Right forelimb (tissue), 1 donor: ENCODE measurements around the gene RSPH10B2.
A peak's percentile ranks its signal among the peaks of the same experiment; 100 is the strongest.
"Not testable (repeated sequence)": the region's sequence is repeated elsewhere in the genome, so short reads cannot be mapped to it uniquely, and the experiment has no call there.

Experiments
- DNase-seq: peaks from one replicate; pipeline ENCODE4 v3.0.0-alpha.2; 2018

Gene RSPH10B2

DNA sequence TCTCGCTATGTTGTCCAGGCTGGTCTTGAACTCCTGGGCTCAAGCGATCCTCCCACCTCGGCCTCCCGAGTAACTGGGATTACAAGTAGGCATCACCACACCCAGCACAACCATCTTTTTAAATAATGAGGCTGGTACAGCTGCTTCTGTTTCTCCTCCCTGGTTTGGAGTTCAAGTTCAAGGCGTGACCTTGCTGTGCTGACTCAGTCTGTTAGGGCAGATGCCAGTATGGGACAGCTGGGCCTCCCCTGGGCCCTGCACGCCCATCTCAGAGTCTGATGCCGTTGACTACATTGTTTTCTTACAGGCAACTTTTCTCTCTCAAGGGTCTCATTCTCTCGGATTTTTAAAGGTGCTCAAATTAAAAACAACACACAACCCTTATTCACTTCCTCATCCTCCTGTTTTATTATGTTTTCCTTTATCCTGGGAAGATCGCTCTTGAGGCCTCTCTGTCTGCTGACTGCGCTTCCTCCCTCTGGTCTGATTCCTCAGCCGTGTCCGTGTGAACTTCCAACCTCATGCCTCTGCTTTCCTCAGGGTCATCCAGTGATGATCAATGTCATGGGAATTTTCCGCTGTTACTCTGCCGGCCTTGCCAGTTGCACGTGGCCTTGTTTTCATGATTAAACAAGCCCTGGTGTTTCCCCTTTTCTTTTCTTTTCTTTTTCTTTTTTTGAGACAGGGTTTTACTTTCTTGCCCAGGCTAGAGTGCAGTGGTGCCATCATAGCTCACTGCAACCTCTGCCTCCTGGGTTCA lies 38.4 kb downstream of the RSPH10B2 start:
- DNase-seq = not testable (repeated sequence)

GRCh38 chr7:6794276-6794675 lies 40.4 kb downstream of the RSPH10B2 start:
- DNase-seq = not testable (repeated sequence)

GRCh38 chr7:6797218-6797617 lies 43.3 kb downstream of the RSPH10B2 start:
- not testable (repeated sequence) for DNase-seq

- DNase-seq = not testable (repeated sequence)
Observed at GRCh38 chr7:6798047-6798446, 44.1 kb downstream of the RSPH10B2 start.

DNA sequence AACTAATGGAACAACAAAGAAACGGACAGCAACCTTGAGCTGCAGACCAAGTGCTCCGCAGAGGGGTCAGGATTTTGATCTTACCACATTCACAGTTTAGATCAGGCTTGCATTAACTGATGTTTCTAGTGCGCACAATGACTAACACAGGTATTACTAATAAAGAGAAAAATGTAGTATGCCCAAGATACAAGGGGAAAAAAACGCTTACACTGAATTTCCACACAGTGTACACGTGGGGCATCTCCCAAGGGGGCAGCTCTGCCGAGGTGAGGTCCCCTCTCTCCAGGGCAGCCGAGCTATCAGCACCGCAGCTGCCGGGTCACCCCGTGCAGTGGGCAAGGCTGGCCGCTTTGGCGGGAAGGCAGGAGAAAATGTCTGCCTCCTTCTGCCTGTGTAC lies 46.0 kb downstream of the RSPH10B2 start:
- not testable (repeated sequence) for DNase-seq

- not testable (repeated sequence) for DNase-seq
Observed at GRCh38 chr7:6800331-6800730, 46.4 kb downstream of the RSPH10B2 start.

DNA sequence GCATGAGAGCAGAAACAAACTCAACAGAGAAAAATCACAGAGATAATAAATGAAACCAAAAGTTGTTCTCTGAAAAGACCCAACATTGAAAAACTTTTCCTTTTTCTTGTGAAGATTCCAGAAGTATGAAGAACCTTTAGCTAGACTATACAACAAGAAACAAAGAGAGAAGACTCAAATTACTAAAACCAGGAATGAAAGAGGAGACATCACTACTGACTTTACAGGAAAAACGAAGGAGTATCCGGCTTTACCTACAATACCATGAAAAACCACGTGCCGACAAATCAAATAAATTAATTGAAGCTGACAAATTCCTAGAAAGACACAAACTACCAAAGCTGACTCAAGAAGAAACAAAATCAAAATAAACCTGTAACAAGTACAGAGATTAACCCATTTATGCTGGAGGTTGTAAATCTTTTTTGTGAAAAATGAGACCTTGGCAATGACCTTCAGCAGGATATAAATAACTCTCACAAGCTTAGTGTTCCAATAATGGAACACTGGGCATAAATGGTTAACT lies 53.6 kb downstream of the RSPH10B2 start:
- not testable (repeated sequence) for DNase-seq

- DNase-seq = not testable (repeated sequence)
Observed at GRCh38 chr7:6807959-6808358, 54.1 kb downstream of the RSPH10B2 start.

GRCh38 chr7:6813011-6813410 lies 59.1 kb downstream of the RSPH10B2 start:
- DNase-seq = not testable (repeated sequence)

GRCh38 chr7:6815470-6815869 lies 61.6 kb downstream of the RSPH10B2 start:
- DNase-seq = not testable (repeated sequence)

DNA sequence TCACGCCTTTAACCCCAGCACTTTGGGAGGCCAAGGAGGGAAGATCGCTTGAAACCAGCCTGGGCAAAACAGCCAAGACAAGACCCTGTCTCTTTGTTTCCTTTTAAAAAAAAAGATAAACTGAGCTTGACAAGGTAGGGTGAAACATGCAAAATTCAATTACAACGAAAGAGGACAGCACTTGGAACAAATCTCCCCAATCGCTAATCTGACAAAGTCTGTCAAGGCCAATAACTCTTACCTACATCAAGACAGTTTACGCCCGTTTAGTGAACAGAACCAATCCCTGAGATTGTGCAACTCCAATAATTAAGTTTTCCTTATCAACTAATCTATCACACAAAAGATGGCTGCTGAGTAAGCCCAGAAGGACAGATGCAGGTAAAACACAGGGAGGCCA lies 67.7 kb downstream of the RSPH10B2 start:
- not testable (repeated sequence) for DNase-seq

GRCh38 chr7:6825236-6826125 lies 71.6 kb downstream of the RSPH10B2 start:
- not testable (repeated sequence) for DNase-seq

DNA sequence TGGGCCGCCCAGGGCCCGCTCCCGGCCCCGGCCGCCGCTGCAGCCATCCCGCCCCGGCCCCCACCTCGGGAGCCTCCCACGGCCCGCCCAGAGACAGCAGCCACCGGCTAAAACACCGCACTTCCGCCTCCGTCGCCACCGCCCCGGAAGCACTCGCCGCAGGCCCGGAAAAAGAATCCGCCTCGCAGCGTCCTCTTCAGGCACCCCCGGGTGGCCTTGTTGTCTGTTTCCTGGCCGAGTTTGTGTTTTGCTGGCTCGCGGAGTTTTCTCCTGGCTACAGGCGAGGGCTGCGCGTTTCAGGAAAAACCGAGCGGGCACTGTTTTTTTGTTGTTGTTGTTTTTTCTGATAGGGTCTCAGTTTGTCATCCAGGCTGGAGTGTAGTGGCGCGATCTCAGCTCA lies 72.2 kb downstream of the RSPH10B2 start, which contains the start of gene CCZ1B:
CCZ1B (minus strand) TSS at position 125 of the 400 bp plus-strand sequence; CDS start at position 47, 78 bp downstream.
- DNase-seq = peak; percentile 89

DNA sequence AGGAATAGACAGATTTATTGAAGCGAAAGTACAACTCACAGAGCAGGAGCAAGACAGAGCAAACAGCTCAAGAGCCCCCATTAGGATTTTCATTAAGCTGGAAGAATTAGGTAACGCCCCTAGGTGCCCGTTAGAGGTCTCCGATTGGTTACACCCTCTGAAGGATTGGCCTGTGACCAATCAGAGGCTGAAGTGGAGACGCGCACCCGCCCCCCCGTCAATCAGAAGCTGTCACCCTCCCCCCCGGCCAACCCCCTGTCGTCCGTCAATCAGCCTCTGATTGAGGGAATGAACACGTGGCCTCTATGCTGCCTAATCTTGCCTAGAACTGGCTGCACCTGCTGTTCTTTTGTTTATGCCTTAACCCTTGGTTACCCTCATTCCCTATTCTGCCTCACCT lies 73.3 kb downstream of the RSPH10B2 start:
- DNase-seq = not testable (repeated sequence)

DNA sequence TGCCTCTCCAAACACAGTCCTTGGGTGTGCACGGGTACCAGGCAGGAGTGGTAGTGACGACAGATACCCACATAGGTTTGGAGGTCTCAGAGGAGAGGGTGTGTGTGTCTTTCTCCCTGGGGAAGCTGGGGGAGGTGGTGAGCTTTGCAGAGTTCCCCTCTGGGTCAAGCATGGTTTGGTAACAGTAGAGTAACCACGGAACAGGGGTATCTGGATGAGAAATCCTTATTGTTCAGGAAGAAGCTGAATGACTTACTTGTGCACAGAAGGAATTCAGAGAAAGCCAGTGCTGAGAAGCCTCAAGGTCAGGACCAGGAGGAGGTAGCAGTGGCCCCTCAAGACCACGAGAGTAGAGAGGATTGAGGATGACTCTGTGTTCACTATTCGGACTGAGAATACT lies 75.7 kb downstream of the RSPH10B2 start:
- not testable (repeated sequence) for DNase-seq

- DNase-seq = not testable (repeated sequence)
Observed at GRCh38 chr7:6830026-6830425, 76.1 kb downstream of the RSPH10B2 start.

DNA sequence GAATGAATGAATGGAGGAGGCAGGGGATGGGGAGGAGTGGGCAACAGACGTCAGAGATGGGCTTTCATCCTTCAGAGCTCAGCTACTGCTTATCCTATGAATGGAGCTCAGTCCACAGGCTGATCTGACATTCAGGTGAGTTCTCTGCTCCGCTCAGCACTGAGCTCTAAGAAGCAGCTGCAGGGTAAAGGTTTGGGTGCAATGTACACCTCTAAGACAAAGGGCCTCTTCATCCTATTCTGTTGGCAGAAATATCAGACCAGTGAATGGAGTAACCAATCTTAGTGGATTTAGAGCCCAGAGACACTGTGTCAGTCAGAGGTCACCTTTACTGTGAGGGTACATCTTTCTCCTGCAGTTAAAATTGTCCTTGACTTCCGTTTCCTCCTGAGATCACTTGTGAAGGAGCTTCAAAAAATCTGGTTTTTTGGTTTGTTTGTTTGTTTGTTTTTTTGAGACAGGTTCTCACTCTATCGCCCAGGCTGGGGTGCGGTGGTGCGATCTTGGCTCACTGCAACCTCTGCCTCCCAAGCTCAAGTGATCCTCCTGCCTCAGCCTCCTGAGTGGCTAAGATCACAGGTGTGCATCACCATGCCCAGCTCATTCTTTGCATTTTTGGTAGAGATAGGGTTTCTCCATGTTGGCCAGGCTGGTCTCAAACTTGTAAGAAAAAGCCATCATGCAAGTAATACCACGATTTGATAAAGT lies 77.3 kb downstream of the RSPH10B2 start:
- no peak for DNase-seq

GRCh38 chr7:6833636-6834035 lies 79.7 kb downstream of the RSPH10B2 start:
- DNase-seq = no peak

DNA sequence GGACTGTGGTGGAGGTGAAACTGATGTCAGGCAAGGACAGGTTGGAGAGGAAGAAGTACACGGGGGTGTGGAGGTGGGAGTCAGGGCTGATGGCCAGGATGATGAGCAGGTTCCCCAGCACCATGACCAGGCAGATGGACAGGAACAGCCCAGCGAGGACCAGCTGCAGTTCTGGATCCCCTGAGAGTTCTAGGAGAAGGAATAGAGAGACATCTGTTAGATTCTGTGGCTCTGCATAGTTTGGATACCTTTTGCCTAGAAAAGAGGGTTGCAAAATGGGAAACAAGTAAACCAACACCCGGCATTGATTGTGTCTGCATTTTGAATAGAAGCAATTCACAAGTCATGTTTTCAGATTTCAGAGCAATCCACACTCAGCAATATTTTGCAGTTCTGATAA lies 81.6 kb downstream of the RSPH10B2 start:
- DNase-seq = not testable (repeated sequence)

DNA sequence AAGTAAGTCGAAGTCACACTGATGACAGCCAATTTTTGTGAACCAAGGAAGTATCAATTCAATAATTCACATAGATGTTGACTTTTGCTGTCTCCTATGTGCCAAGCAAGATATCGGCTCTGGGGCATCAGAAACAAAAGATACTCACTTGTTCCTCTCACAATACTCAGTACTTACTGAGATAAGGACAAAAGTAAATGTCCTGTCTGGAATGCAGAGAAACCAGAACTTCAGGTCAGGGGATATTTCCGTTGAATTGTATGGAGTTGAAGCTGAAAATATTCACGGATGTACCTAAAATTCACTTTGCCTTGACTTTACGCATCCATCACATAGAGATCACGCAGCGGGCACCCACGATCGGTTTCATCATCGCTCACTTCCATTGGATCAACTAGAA lies 83.2 kb downstream of the RSPH10B2 start:
- not testable (repeated sequence) for DNase-seq

- not testable (repeated sequence) for DNase-seq
Observed at GRCh38 chr7:6842278-6842921, 88.5 kb downstream of the RSPH10B2 start.

GRCh38 chr7:6843092-6843491 lies 89.2 kb downstream of the RSPH10B2 start:
- DNase-seq = not testable (repeated sequence)
